ENCODE results near the gene PLEKHA3. TPM values are rescaled to one million over a fixed set of nuclear protein-coding genes. Genes with fewer than 3 reads are reported as not detected.

The PLEKHA3 gene
- 8.9 and 9.1 TPM in 2 replicates for total RNA-seq

GRCh38 chr2:178480227-178481181, at the start of gene PLEKHA3:
Gene PLEKHA3, plus strand, starts transcription at chr2:178480457. Its CDS starts 413 bp downstream, at chr2:178480870.

GRCh38 chr2:178450774-178451525, 29.3 kb upstream of the PLEKHA3 start, which contains the start of the genes PJVK and PRKRA:
Gene PJVK, plus strand, starts transcription at chr2:178451378. Its CDS starts 2,032 bp downstream, at chr2:178453410.
Gene PRKRA, minus strand, starts transcription at chr2:178451175. Its CDS starts 145 bp downstream, at chr2:178451030.

GRCh38 chr2:178478439-178479274, 1.6 kb upstream of the PLEKHA3 start, which contains the start of gene FKBP7:
Gene FKBP7, minus strand, starts transcription at chr2:178478600. Its CDS starts 101 bp downstream, at chr2:178478499.

Other genes with a start within 250 kb of the PLEKHA3 start
- 49.7 and 53.9 TPM in 2 replicates for gene PRKRA, start 29.3 kb upstream of the PLEKHA3 start, total RNA-seq
- gene PJVK, start 29.1 kb upstream of the PLEKHA3 start, total RNA-seq, result 1.7 and 1.8 TPM in 2 replicates
- 25.5 and 29.9 TPM in 2 replicates for gene FKBP7, start 1.9 kb upstream of the PLEKHA3 start, total RNA-seq

Data from hair follicle dermal papilla cell (primary cell).